ENCODE data around the gene GPRC5B.

- TF ChIP-seq EZH2 (IDR thresholded peaks at IDR 0.05; ENCODE audit: borderline replicate concordance, low read depth, low read length, poor library complexity, severe bottlenecking), result no peak
- TF ChIP-seq CTCF (conservative IDR thresholded peaks at IDR 0.05; ENCODE audit: low read depth, low read length), result no peak
These were observed 33.2 kb downstream of the GPRC5B start for GRCh38 chr16:19851476-19851875.
